ENCODE results near the gene WNT5B.

The WNT5B gene

DNA sequence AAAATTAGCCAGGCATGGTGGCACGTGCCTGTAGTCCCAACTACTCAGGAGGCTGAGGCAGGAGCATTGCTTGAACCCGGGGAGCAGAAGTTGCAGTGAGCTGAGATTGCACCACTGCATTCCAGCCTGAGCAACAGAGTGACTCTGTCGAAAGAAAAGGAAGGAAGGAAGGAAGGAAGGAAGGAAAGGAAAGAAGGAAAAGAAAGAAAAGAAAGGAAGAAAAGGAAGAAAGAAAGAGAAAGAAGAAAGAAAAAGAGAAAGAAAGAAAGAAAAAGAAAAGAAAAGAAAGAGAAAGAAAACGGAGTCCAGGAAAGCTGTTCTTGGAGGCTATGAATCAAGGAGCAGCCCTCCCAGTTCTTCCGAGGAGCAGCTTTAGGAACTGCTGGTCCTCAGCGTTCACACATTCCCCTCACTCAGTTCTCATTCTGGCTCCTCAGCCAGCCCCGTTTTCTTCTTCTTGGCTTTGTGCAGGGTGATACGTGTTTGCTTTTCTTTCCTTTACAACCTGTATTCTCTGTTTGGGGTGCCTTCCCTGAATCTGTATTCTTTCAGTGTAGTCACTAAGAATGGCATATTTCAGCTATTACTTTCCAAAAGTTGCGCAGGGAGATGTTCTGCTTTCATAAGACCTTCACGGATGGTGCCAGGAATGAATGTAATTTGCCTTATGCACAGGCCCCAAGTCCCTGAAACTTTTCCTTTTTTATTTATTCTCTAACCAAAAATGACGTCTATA, 46.9 kb upstream of the WNT5B start:
- Histone ChIP-seq H3K14ac (ENCODE audit: low read length) (no peak overlapping the region), H3K23ac (ENCODE audit: low read depth, low read length, poor library complexity) (no peak overlapping the region), H2AK5ac (ENCODE audit: low read depth, low read length) (peak overlapping the region; percentile 82), H2BK5ac (ENCODE audit: low read length) (no peak overlapping the region), H4K8ac (ENCODE audit: low read depth, low read length) (no peak overlapping the region), H3K9ac (ENCODE audit: low read depth, low read length, poor library complexity) (no peak overlapping the region), H3K4me3 (ENCODE audit: low read length in 2 of 2) (no peak overlapping the region), H3K27me3 (ENCODE audit: control insufficient read depth in 3 of 3, insufficient read depth in 3 of 3, low read depth in 1 of 3, low read length in 3 of 3) (peaks cover 0 to 62% (median 0%) of the 10 kb centered on the region in 3 experiments), H2BK12ac (ENCODE audit: low read length) (no peak overlapping the region), H2BK15ac (ENCODE audit: low read length) (peak overlapping the region; percentile 53), H3K4me1 (ENCODE audit: control insufficient read depth in 2 of 2, insufficient read depth in 1 of 2, low read depth in 1 of 2, low read length in 2 of 2) (peaks cover 23 to 37% of the 10 kb centered on the region in 2 donors), H3K27ac (replicated peaks; ENCODE audit: low read length) (peak overlapping the region; percentile 100), H3K9me3 (replicated peaks in 1 of 2; ENCODE audit: control insufficient read depth in 2 of 2, insufficient read depth in 1 of 2, low read depth in 1 of 2, low read length in 2 of 2) (no peaks in the 10 kb centered on the region), H3K36me3 (replicated peaks in 1 of 2; ENCODE audit: control insufficient read depth in 2 of 2, insufficient read depth in 2 of 2, low read length in 2 of 2) (peaks cover 2 to 4% of the 10 kb centered on the region in 2 donors), H3K4ac (ENCODE audit: low read length) (no peak overlapping the region), H3K4me2 (ENCODE audit: insufficient read depth, low read length, poor library complexity, severe bottlenecking) (no peak overlapping the region), H4K91ac (ENCODE audit: low read depth, low read length, poor library complexity) (no peak overlapping the region), H3K18ac (ENCODE audit: low read length) (peak overlapping the region; percentile 44), H2AFZ (ENCODE audit: low read length) (no peak overlapping the region), H2BK120ac (ENCODE audit: low read depth, low read length) (no peak overlapping the region), H3K79me1 (ENCODE audit: low read depth, low read length) (peaks cover under 1% of the 10 kb centered on the region)
- DNase-seq (ENCODE audit: low spot score), result no peak
- WGBS, 2 donors (ENCODE audit: extremely low coverage in 2 of 2, insufficient read length in 2 of 2, insufficient replicate concordance in 1 of 2), result no CpG with 5 or more reads among the region's 11 CpGs

DNA sequence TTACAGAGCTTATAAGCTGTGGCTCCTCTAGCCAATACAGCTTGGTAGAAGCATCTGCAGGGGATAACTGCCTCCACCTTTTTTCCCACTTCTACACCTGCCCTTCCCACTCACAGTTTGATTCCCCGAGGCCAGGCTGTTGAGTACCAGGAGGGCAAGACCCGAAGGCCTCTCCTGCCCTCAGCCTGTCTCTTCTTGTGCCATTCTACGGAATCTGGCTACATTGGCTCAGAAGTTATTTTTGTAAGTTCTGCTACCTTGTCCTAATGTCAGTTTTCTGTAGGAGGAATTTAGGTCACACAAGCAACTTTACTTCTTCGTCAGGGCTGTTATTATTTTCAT, 46.4 kb upstream of the WNT5B start:
- Histone ChIP-seq H3K14ac (ENCODE audit: low read length) (no peak overlapping the region), H3K9me3 (replicated peaks in 1 of 2; ENCODE audit: control insufficient read depth in 2 of 2, insufficient read depth in 1 of 2, low read depth in 1 of 2, low read length in 2 of 2) (no peaks in the 10 kb centered on the region), H3K9ac (ENCODE audit: low read depth, low read length, poor library complexity) (no peak overlapping the region), H3K4ac (ENCODE audit: low read length) (no peak overlapping the region), H3K23ac (ENCODE audit: low read depth, low read length, poor library complexity) (no peak overlapping the region), H3K4me3 (ENCODE audit: low read length in 2 of 2) (no peak overlapping the region), H3K18ac (ENCODE audit: low read length) (peak overlapping the region; percentile 58), H3K36me3 (replicated peaks in 1 of 2; ENCODE audit: control insufficient read depth in 2 of 2, insufficient read depth in 2 of 2, low read length in 2 of 2) (peaks cover 0 to 4% of the 10 kb centered on the region in 2 donors), H4K8ac (ENCODE audit: low read depth, low read length) (no peak overlapping the region), H4K91ac (ENCODE audit: low read depth, low read length, poor library complexity) (no peak overlapping the region), H2BK5ac (ENCODE audit: low read length) (no peak overlapping the region), H2BK15ac (ENCODE audit: low read length) (peak overlapping the region; percentile 53), H3K4me1 (ENCODE audit: control insufficient read depth in 2 of 2, insufficient read depth in 1 of 2, low read depth in 1 of 2, low read length in 2 of 2) (peaks cover 27 to 37% of the 10 kb centered on the region in 2 donors), H3K27ac (replicated peaks; ENCODE audit: low read length) (peak overlapping the region; percentile 100), H2AK5ac (ENCODE audit: low read depth, low read length) (no peak overlapping the region), H2AFZ (ENCODE audit: low read length) (no peak overlapping the region), H3K4me2 (ENCODE audit: insufficient read depth, low read length, poor library complexity, severe bottlenecking) (no peak overlapping the region), H3K27me3 (ENCODE audit: control insufficient read depth in 3 of 3, insufficient read depth in 3 of 3, low read depth in 1 of 3, low read length in 3 of 3) (peaks cover 0 to 57% (median 0%) of the 10 kb centered on the region in 3 experiments), H3K79me1 (ENCODE audit: low read depth, low read length) (no peaks in the 10 kb centered on the region), H2BK120ac (ENCODE audit: low read depth, low read length) (no peak overlapping the region), H2BK12ac (ENCODE audit: low read length) (no peak overlapping the region)
- no peak for DNase-seq (ENCODE audit: low spot score)
- no CpG with 5 or more reads among the region's 4 CpGs for WGBS, 2 donors (ENCODE audit: extremely low coverage in 2 of 2, insufficient read length in 2 of 2, insufficient replicate concordance in 1 of 2)

DNA sequence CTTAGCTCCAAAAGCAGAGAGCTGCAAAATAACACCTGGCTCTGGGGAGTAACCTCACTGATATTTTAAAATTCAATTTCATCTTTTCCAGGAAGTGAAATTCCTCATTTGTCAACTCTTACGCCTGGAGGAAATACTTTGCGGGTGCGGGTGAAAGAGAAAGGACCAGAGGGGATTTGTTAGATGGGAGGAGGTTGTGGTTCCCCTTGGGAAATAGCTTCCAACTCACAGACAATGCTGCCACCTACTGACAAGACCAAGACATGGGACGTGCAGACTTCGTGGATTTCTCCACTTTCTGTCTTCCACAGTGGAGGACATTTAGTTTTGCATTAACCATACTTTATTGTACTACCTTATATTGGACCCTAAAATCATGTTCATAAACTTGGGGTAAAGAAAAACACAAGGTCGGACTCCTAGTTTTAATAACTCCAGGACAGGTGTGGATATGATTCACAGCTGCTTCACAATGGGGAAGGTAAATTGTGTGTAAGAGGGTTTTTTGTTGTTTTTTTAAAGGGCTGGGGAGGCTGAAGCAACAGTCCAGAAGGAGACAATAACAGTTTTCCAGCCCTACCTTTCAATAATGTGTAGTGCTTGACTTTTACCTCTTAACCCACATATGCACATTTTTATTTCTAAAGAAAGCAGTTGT, 45.5 kb upstream of the WNT5B start:
- no peaks in the 10 kb centered on the region for H3K79me1 ChIP-seq (ENCODE audit: low read depth, low read length)
- H3K4me2 ChIP-seq (ENCODE audit: insufficient read depth, low read length, poor library complexity, severe bottlenecking), result no peak overlapping the region
- no peak overlapping the region for H3K18ac ChIP-seq (ENCODE audit: low read length)
- H2AFZ ChIP-seq (ENCODE audit: low read length), result no peak overlapping the region
- DNase-seq (ENCODE audit: low spot score), result peak; percentile 82
- H3K23ac ChIP-seq (ENCODE audit: low read depth, low read length, poor library complexity), result no peak overlapping the region
- no peak overlapping the region for H3K9ac ChIP-seq (ENCODE audit: low read depth, low read length, poor library complexity)
- no peak overlapping the region for H2BK120ac ChIP-seq (ENCODE audit: low read depth, low read length)
- no peak overlapping the region for H4K8ac ChIP-seq (ENCODE audit: low read depth, low read length)
- H2BK15ac ChIP-seq (ENCODE audit: low read length), result no peak overlapping the region
- no peaks in the 10 kb centered on the region for H3K9me3 ChIP-seq (replicated peaks in 1 of 2; ENCODE audit: control insufficient read depth in 2 of 2, insufficient read depth in 1 of 2, low read depth in 1 of 2, low read length in 2 of 2)
- H3K4me1 ChIP-seq (ENCODE audit: control insufficient read depth in 2 of 2, insufficient read depth in 1 of 2, low read depth in 1 of 2, low read length in 2 of 2), result peaks cover 34 to 37% of the 10 kb centered on the region in 2 donors
- no peak overlapping the region for H2BK12ac ChIP-seq (ENCODE audit: low read length)
- no peak overlapping the region for H3K27ac ChIP-seq (replicated peaks; ENCODE audit: low read length)
- no peak overlapping the region for H2AK5ac ChIP-seq (ENCODE audit: low read depth, low read length)
- no peak overlapping the region for H4K91ac ChIP-seq (ENCODE audit: low read depth, low read length, poor library complexity)
- no peak overlapping the region for H3K4ac ChIP-seq (ENCODE audit: low read length)
- peaks cover 0 to 49% (median 0%) of the 10 kb centered on the region in 3 experiments for H3K27me3 ChIP-seq (ENCODE audit: control insufficient read depth in 3 of 3, insufficient read depth in 3 of 3, low read depth in 1 of 3, low read length in 3 of 3)
- WGBS, 2 donors (ENCODE audit: extremely low coverage in 2 of 2, insufficient read length in 2 of 2, insufficient replicate concordance in 1 of 2), result no CpG with 5 or more reads among the region's 6 CpGs
- peaks cover 0 to 4% of the 10 kb centered on the region in 2 donors for H3K36me3 ChIP-seq (replicated peaks in 1 of 2; ENCODE audit: control insufficient read depth in 2 of 2, insufficient read depth in 2 of 2, low read length in 2 of 2)
- H3K4me3 ChIP-seq (ENCODE audit: low read length in 2 of 2), result no peak overlapping the region
- H2BK5ac ChIP-seq (ENCODE audit: low read length), result no peak overlapping the region
- H3K14ac ChIP-seq (ENCODE audit: low read length), result no peak overlapping the region

DNA sequence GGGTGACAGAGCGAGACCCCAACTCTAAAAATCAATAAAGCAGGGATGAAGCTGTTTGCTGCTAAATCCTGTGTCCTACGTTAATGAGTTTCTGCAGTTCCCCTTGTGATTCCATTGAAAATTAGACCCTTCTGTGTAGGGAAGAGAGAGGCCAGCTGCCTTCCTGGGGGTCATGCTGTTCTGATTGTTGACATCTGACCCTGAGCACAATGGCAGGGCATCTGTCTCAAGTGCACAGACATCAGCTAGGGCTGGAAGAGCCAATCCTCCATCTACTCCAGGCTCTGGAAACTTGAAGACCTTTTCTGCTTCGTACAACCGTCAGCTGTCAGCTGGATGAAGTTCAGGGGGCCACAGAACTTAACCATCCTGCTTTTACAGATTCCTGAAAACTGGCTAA, 44.7 kb upstream of the WNT5B start:
- peaks cover 36 to 37% of the 10 kb centered on the region in 2 donors for H3K4me1 ChIP-seq (ENCODE audit: control insufficient read depth in 2 of 2, insufficient read depth in 1 of 2, low read depth in 1 of 2, low read length in 2 of 2)
- no peaks in the 10 kb centered on the region for H3K79me1 ChIP-seq (ENCODE audit: low read depth, low read length)
- H3K9ac ChIP-seq (ENCODE audit: low read depth, low read length, poor library complexity), result no peak overlapping the region
- no peak overlapping the region for H2BK15ac ChIP-seq (ENCODE audit: low read length)
- H3K14ac ChIP-seq (ENCODE audit: low read length), result no peak overlapping the region
- no peak for DNase-seq (ENCODE audit: low spot score)
- H3K23ac ChIP-seq (ENCODE audit: low read depth, low read length, poor library complexity), result no peak overlapping the region
- H3K18ac ChIP-seq (ENCODE audit: low read length), result no peak overlapping the region
- no peak overlapping the region for H2BK12ac ChIP-seq (ENCODE audit: low read length)
- H2AK5ac ChIP-seq (ENCODE audit: low read depth, low read length), result no peak overlapping the region
- WGBS, 2 donors (ENCODE audit: extremely low coverage in 2 of 2, insufficient read length in 2 of 2, insufficient replicate concordance in 1 of 2), result no CpG with 5 or more reads among the region's 4 CpGs
- H4K91ac ChIP-seq (ENCODE audit: low read depth, low read length, poor library complexity), result no peak overlapping the region
- H3K27me3 ChIP-seq (ENCODE audit: control insufficient read depth in 3 of 3, insufficient read depth in 3 of 3, low read depth in 1 of 3, low read length in 3 of 3), result peaks cover 0 to 42% (median 0%) of the 10 kb centered on the region in 3 experiments
- no peak overlapping the region for H3K4me3 ChIP-seq (ENCODE audit: low read length in 2 of 2)
- H3K36me3 ChIP-seq (replicated peaks in 1 of 2; ENCODE audit: control insufficient read depth in 2 of 2, insufficient read depth in 2 of 2, low read length in 2 of 2), result peaks cover 2 to 4% of the 10 kb centered on the region in 2 donors
- no peaks in the 10 kb centered on the region for H3K9me3 ChIP-seq (replicated peaks in 1 of 2; ENCODE audit: control insufficient read depth in 2 of 2, insufficient read depth in 1 of 2, low read depth in 1 of 2, low read length in 2 of 2)
- no peak overlapping the region for H4K8ac ChIP-seq (ENCODE audit: low read depth, low read length)
- no peak overlapping the region for H2AFZ ChIP-seq (ENCODE audit: low read length)
- no peak overlapping the region for H3K4ac ChIP-seq (ENCODE audit: low read length)
- H2BK120ac ChIP-seq (ENCODE audit: low read depth, low read length), result no peak overlapping the region
- H2BK5ac ChIP-seq (ENCODE audit: low read length), result no peak overlapping the region
- no peak overlapping the region for H3K4me2 ChIP-seq (ENCODE audit: insufficient read depth, low read length, poor library complexity, severe bottlenecking)
- H3K27ac ChIP-seq (replicated peaks; ENCODE audit: low read length), result no peak overlapping the region

Data from neuronal stem cell (in vitro differentiated cells).